Rectal smooth muscle tissue (tissue), 1 donor: ENCODE data around the gene SLC35G2.

Source experiments
- H3K27ac ChIP-seq: one replicate; pipeline ENCODE4 v1.7.0; 2013; ENCODE audit warnings: low read depth, low read length, inconsistent platforms
- H3K27me3 ChIP-seq: one replicate; pipeline ENCODE4 v1.7.0; 2013; ENCODE audit warnings: low read length; ENCODE audit not compliant: control insufficient read depth, insufficient read depth
- H3K36me3 ChIP-seq: one replicate; pipeline ENCODE4 v1.7.0; 2013; ENCODE audit warnings: low read length; ENCODE audit not compliant: control insufficient read depth, insufficient read depth
- H3K4me1 ChIP-seq: one replicate; pipeline ENCODE4 v1.7.0; 2013; ENCODE audit warnings: low read length; ENCODE audit not compliant: control insufficient read depth, insufficient read depth
- H3K4me3 ChIP-seq: one replicate; pipeline ENCODE4 v1.7.0; 2013; ENCODE audit warnings: low read length
- H3K9ac ChIP-seq: one replicate; pipeline ENCODE4 v1.7.0; 2013; ENCODE audit warnings: low read length

SLC35G2 gene

DNA sequence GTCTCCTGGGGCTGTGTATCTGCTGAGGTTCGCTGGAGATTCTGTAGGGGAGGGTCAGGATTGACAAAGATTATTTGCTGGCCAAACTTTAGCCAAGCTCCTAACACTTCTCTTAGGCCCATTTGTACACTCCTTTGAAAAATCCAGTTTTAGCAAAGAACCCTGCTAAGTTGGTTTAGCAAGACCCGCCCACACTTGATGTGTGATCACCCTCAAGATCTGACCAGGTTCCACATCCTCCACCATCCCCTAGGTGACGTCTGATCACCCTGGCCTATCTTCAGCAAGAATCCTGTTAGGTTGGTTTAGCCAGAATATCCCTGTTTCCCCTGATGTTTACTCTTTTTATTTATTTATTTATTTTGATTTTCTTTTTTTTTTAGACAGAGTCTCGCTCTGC, 14.8 kb upstream of the SLC35G2 start:
- Histone ChIP-seq H3K4me1 (no peaks in the 10 kb centered on the region), H3K4me3 (no peak overlapping the region), H3K36me3 (no peaks in the 10 kb centered on the region), H3K27me3 (no peaks in the 10 kb centered on the region), H3K9ac (no peak overlapping the region), H3K27ac (no peak overlapping the region)

DNA sequence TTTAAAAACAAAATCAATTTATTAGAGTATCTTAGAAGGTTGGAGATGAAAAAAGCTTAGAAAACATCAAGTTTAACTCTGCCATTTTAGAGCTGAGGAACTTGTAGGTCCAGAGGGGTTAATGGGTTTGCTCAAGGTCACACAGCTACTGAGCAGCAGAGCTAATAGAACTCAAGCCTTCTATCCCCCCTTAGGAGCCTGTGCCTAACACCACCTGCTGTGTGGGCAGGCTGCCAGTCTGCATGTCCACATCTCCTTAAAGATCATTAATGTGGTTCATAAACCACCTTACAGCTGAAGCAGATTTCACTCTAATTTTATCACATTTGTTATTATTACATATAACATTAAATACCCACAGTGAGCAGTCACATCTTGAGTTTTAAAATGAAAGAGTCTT, 14.1 kb upstream of the SLC35G2 start:
- Histone ChIP-seq H3K27me3 (no peaks in the 10 kb centered on the region), H3K27ac (no peak overlapping the region), H3K36me3 (no peaks in the 10 kb centered on the region), H3K9ac (no peak overlapping the region), H3K4me3 (no peak overlapping the region), H3K4me1 (no peaks in the 10 kb centered on the region)

GRCh38 chr3:136805795-136806194, 13.1 kb upstream of the SLC35G2 start:
- H3K27me3 ChIP-seq: no peaks in the 10 kb centered on the region
- H3K4me1 ChIP-seq: no peaks in the 10 kb centered on the region
- no peak overlapping the region for H3K27ac ChIP-seq
- H3K9ac ChIP-seq: no peak overlapping the region
- H3K36me3 ChIP-seq: no peaks in the 10 kb centered on the region
- H3K4me3 ChIP-seq: no peak overlapping the region

DNA sequence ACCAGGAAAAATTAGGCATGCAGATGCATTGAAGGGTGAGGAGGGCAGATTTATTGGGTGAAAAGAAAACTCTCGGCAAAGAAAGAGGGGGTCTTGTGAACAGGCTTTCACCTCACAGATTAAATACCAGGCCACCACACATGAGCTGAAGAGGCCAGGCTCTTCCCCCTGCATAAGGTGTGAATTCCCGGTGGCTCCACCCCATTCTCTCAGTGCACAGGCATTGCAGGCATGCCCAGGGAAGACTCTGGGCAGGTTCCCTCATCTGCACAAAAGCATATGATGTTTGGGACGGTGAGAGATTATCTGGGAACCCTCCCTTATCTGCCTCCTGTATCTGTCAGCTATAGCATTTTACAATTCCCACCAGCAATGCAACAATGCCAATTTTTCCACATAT, 7.2 kb upstream of the SLC35G2 start:
- Histone ChIP-seq H3K27me3 (no peaks in the 10 kb centered on the region), H3K36me3 (no peaks in the 10 kb centered on the region), H3K27ac (no peak overlapping the region), H3K4me1 (no peaks in the 10 kb centered on the region), H3K4me3 (no peak overlapping the region), H3K9ac (no peak overlapping the region)

- H3K27me3 ChIP-seq: no peaks in the 10 kb centered on the region
- no peak overlapping the region for H3K27ac ChIP-seq
- no peaks in the 10 kb centered on the region for H3K4me1 ChIP-seq
- no peak overlapping the region for H3K4me3 ChIP-seq
- H3K9ac ChIP-seq: no peak overlapping the region
- no peaks in the 10 kb centered on the region for H3K36me3 ChIP-seq
Measured at GRCh38 chr3:136817448-136817847, 1.5 kb upstream of the SLC35G2 start.

GRCh38 chr3:136818191-136818768, 646 bp upstream of the SLC35G2 start:
- no peak overlapping the region for H3K9ac ChIP-seq
- H3K27ac ChIP-seq: no peak overlapping the region

GRCh38 chr3:136819392-136819730, 435 bp downstream of the SLC35G2 start:
- H3K27me3 ChIP-seq: no peaks in the 10 kb centered on the region
- no peak overlapping the region for H3K9ac ChIP-seq
- no peaks in the 10 kb centered on the region for H3K4me1 ChIP-seq
- no peaks in the 10 kb centered on the region for H3K36me3 ChIP-seq
- H3K4me3 ChIP-seq: peak overlapping the region; percentile 67
- no peak overlapping the region for H3K27ac ChIP-seq

More at GRCh38 chr3:136818191-136818768, 646 bp upstream of the SLC35G2 start:
- no peaks in the 10 kb centered on the region for H3K27me3 ChIP-seq
- no peaks in the 10 kb centered on the region for H3K36me3 ChIP-seq
- no peaks in the 10 kb centered on the region for H3K4me1 ChIP-seq
- H3K4me3 ChIP-seq: peak overlapping the region; percentile 67

DNA sequence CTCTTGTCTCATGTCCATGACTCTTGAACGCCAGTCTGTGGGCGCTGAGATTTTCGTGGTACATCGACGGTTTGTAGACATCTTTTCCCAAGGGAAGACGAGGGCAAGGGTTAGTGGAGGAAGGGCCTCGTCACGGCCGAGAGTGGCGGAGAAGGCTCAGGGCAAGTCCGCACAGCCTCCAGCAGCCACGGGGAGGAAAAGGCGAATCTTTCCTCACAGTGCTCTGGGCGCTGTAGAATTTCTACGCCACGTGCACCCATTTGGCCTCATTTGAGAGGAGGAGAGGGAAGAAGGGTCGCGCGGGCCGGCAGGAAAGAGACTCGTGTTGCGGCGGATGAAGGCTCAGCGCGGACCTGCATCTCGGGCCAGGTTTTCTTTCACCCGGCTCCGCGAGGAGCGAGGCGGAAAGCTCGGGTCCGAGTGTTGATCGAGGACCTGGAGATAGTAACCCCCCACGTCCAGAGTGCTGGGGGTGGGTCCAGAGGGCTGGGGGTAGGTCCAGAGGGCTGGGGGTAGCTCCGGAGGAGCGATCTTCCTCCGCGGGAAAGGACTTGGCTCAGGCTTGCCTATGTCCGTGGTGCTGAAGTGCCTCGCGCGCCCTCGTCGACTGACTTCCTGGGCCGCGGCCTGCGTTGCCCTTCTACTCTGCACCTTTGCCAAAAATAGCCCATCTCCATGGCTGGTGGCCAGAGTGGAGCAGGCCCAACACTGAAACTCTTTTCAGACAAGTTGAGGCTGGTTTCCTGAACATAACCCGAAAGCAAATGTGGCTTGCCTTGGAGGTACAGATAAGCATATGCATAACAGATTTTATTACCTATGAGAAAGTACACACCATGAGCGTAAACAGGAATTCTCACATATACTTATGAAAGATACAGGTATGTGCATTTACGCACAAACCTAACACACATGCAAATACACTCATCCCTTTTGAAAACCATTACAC, 1.1 kb downstream of the SLC35G2 start:
- H3K4me1 ChIP-seq: no peaks in the 10 kb centered on the region
- H3K36me3 ChIP-seq: no peaks in the 10 kb centered on the region
- H3K9ac ChIP-seq: no peak overlapping the region
- H3K27ac ChIP-seq: no peak overlapping the region
- no peaks in the 10 kb centered on the region for H3K27me3 ChIP-seq
- H3K4me3 ChIP-seq: peak overlapping the region; percentile 67

GRCh38 chr3:136831461-136831860, 12.5 kb downstream of the SLC35G2 start:
- no peaks in the 10 kb centered on the region for H3K27me3 ChIP-seq
- H3K4me3 ChIP-seq: no peak overlapping the region
- H3K4me1 ChIP-seq: peaks cover 8% of the 10 kb centered on the region
- H3K9ac ChIP-seq: no peak overlapping the region
- no peaks in the 10 kb centered on the region for H3K36me3 ChIP-seq
- H3K27ac ChIP-seq: no peak overlapping the region

GRCh38 chr3:136835089-136835812, 16.3 kb downstream of the SLC35G2 start:
- Histone ChIP-seq H3K27ac (no peak overlapping the region), H3K4me3 (no peak overlapping the region), H3K27me3 (no peaks in the 10 kb centered on the region), H3K36me3 (no peaks in the 10 kb centered on the region), H3K9ac (no peak overlapping the region), H3K4me1 (peaks cover 17% of the 10 kb centered on the region)

DNA sequence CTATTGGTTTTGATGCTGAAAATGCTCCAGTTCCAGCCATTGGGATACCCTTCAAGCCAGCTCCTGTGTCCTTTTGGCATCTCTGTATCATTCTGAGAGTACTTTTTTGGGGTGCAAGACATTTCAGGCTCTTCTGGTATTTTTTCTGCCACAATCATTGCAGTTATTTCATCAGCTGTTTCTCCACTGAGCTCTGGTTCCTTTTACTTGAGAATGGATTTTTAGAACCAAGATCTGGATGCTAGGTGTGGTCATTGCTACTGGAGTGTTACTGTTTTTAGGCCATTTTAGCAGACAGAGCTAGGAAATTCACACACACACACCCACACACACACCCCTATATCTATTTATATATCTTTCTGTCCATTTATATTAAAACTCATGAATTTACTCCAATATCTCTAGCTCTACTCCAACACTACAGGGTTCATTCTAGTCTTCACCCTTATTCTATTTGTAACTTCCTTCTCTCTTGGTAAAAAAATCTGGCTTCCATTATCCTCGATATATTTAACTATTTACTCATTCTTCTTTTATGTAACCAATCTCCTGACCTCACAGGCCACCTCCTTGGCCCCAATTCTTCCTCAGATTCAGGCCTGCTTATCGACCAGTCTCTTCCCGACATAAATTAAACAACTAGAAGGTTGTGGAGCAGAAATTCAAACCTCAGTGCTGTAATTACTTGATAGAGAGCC, 17.0 kb downstream of the SLC35G2 start:
- Histone ChIP-seq H3K9ac (no peak overlapping the region), H3K36me3 (no peaks in the 10 kb centered on the region), H3K27ac (peak overlapping the region; percentile 66), H3K4me3 (no peak overlapping the region), H3K4me1 (peaks cover 17% of the 10 kb centered on the region), H3K27me3 (no peaks in the 10 kb centered on the region)

DNA sequence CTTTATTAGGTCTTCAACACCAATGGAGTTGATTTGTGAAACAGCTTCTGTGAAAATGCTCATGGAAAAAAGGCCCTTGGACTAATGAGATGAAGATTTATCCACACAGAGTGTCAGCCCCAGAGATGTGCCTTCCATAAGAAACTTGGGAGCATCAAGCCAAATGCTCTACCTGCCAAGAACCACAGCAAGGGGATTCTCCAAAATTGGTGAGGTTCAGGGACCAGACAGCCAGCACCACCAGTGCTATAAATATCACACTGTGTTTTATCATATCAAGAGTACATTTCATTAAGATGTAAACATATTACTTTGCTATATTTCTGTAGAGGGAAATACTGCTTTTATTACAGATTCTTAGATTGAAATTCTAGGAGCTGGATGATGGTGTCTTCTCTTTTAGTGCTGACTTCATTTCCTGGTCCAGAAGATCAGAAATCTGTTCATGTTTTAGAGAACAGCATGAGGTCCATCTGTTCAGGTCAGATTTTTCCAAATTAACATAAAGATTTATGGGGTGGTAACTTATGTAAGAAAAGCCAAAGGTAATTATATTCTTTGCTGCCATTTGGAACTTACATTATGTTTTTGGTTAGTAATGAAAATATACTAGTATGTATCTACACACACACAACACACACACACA, 17.7 kb downstream of the SLC35G2 start:
- peaks cover 17% of the 10 kb centered on the region for H3K4me1 ChIP-seq
- no peaks in the 10 kb centered on the region for H3K36me3 ChIP-seq
- H3K9ac ChIP-seq: no peak overlapping the region
- peak overlapping the region; percentile 66 for H3K27ac ChIP-seq
- no peaks in the 10 kb centered on the region for H3K27me3 ChIP-seq
- H3K4me3 ChIP-seq: no peak overlapping the region
